Measurements from ENCODE around the gene CSAG2.
"Not testable (repeated sequence)": the region's sequence is repeated elsewhere in the genome, so short reads cannot be mapped to it uniquely, and the experiment has no call there.

- TF ChIP-seq POLR2A, CTCF (IDR thresholded peaks at IDR 0.05): not testable (repeated sequence)
These were observed 27.5 kb upstream of the CSAG2 start for GRCh38 chrX:152736528-152736927.
